ENCODE data around the gene INKA2. TPM values are rescaled to one million over a fixed set of nuclear protein-coding genes. Genes with fewer than 3 reads are reported as not detected.

INKA2 gene
- total RNA-seq, 2 donors from 2014 or later: 2.0 to 3.8 TPM

GRCh38 chr1:111709986-111710385, 29.2 kb downstream of the INKA2 start:
- Mint-ChIP-seq H3K27me3 (no peaks in the 10 kb centered on the region), H3K4me1 (peaks cover 12% of the 10 kb centered on the region), H3K9me3 (no peaks in the 10 kb centered on the region), H3K4me3 (peak overlapping the region; percentile 21), H3K36me3 (ENCODE audit: low read depth) (peaks cover 85% of the 10 kb centered on the region), H3K27ac (peak overlapping the region; percentile 75)
- ATAC-seq (replicated peaks): peak; percentile 80

GRCh38 chr1:111707906-111708305, 31.3 kb downstream of the INKA2 start:
- ATAC-seq (replicated peaks): no peak
- H3K9me3 Mint-ChIP-seq: no peaks in the 10 kb centered on the region
- peak overlapping the region; percentile 60 for H3K27ac Mint-ChIP-seq
- H3K36me3 Mint-ChIP-seq (ENCODE audit: low read depth): peaks cover 98% of the 10 kb centered on the region
- no peak overlapping the region for H3K4me3 Mint-ChIP-seq
- peaks cover 17% of the 10 kb centered on the region for H3K4me1 Mint-ChIP-seq
- no peaks in the 10 kb centered on the region for H3K27me3 Mint-ChIP-seq

GRCh38 chr1:111706921-111707320, 32.3 kb downstream of the INKA2 start:
- H3K36me3 Mint-ChIP-seq (ENCODE audit: low read depth): peaks cover 100% of the 10 kb centered on the region
- no peak overlapping the region for H3K4me3 Mint-ChIP-seq
- peak overlapping the region; percentile 60 for H3K27ac Mint-ChIP-seq
- H3K27me3 Mint-ChIP-seq: no peaks in the 10 kb centered on the region
- no peak for ATAC-seq (replicated peaks)
- peaks cover 17% of the 10 kb centered on the region for H3K4me1 Mint-ChIP-seq
- H3K9me3 Mint-ChIP-seq: no peaks in the 10 kb centered on the region

GRCh38 chr1:111705841-111706240, 33.4 kb downstream of the INKA2 start:
- Mint-ChIP-seq H3K4me1 (peaks cover 25% of the 10 kb centered on the region), H3K9me3 (no peaks in the 10 kb centered on the region), H3K36me3 (ENCODE audit: low read depth) (peaks cover 100% of the 10 kb centered on the region), H3K27ac (peak overlapping the region; percentile 70), H3K4me3 (no peak overlapping the region), H3K27me3 (no peaks in the 10 kb centered on the region)
- ATAC-seq (replicated peaks): no peak

GRCh38 chr1:111704776-111705175, 34.4 kb downstream of the INKA2 start:
- Mint-ChIP-seq H3K27me3 (no peaks in the 10 kb centered on the region), H3K36me3 (ENCODE audit: low read depth) (peaks cover 100% of the 10 kb centered on the region), H3K4me3 (no peak overlapping the region), H3K4me1 (peaks cover 33% of the 10 kb centered on the region), H3K27ac (no peak overlapping the region), H3K9me3 (no peaks in the 10 kb centered on the region)
- peak; percentile 89 for ATAC-seq (replicated peaks)

- ATAC-seq (replicated peaks): no peak
- H3K4me3 Mint-ChIP-seq: no peak overlapping the region
- peaks cover 100% of the 10 kb centered on the region for H3K36me3 Mint-ChIP-seq (ENCODE audit: low read depth)
- H3K4me1 Mint-ChIP-seq: peaks cover 31% of the 10 kb centered on the region
- H3K27ac Mint-ChIP-seq: peak overlapping the region; percentile 69
- H3K9me3 Mint-ChIP-seq: no peaks in the 10 kb centered on the region
- no peaks in the 10 kb centered on the region for H3K27me3 Mint-ChIP-seq
Observed at GRCh38 chr1:111704240-111704639, 35.0 kb downstream of the INKA2 start.

GRCh38 chr1:111702504-111703050, 36.6 kb downstream of the INKA2 start:
- Mint-ChIP-seq H3K27me3 (no peaks in the 10 kb centered on the region), H3K4me1 (peaks cover 31% of the 10 kb centered on the region), H3K36me3 (ENCODE audit: low read depth) (peaks cover 100% of the 10 kb centered on the region), H3K4me3 (no peak overlapping the region), H3K27ac (no peak overlapping the region), H3K9me3 (no peaks in the 10 kb centered on the region)
- ATAC-seq (replicated peaks): no peak

GRCh38 chr1:111699268-111699667, 39.9 kb downstream of the INKA2 start:
- Mint-ChIP-seq H3K27ac (peak overlapping the region; percentile 77), H3K9me3 (no peaks in the 10 kb centered on the region), H3K36me3 (ENCODE audit: low read depth) (peaks cover 98% of the 10 kb centered on the region), H3K4me1 (peaks cover 25% of the 10 kb centered on the region), H3K4me3 (no peak overlapping the region), H3K27me3 (no peaks in the 10 kb centered on the region)
- ATAC-seq (replicated peaks): no peak

GRCh38 chr1:111696330-111696729, 42.9 kb downstream of the INKA2 start:
- H3K4me1 Mint-ChIP-seq: peaks cover 33% of the 10 kb centered on the region
- H3K27ac Mint-ChIP-seq: no peak overlapping the region
- no peak for ATAC-seq (replicated peaks)
- peaks cover 98% of the 10 kb centered on the region for H3K36me3 Mint-ChIP-seq (ENCODE audit: low read depth)
- no peaks in the 10 kb centered on the region for H3K9me3 Mint-ChIP-seq
- no peaks in the 10 kb centered on the region for H3K27me3 Mint-ChIP-seq
- no peak overlapping the region for H3K4me3 Mint-ChIP-seq

GRCh38 chr1:111695801-111696200, 43.4 kb downstream of the INKA2 start:
- no peak overlapping the region for H3K4me3 Mint-ChIP-seq
- H3K27ac Mint-ChIP-seq: no peak overlapping the region
- H3K27me3 Mint-ChIP-seq: no peaks in the 10 kb centered on the region
- H3K9me3 Mint-ChIP-seq: no peaks in the 10 kb centered on the region
- peaks cover 98% of the 10 kb centered on the region for H3K36me3 Mint-ChIP-seq (ENCODE audit: low read depth)
- ATAC-seq (replicated peaks): no peak
- peaks cover 28% of the 10 kb centered on the region for H3K4me1 Mint-ChIP-seq

- no peak overlapping the region for H3K4me3 Mint-ChIP-seq
- peaks cover 30% of the 10 kb centered on the region for H3K4me1 Mint-ChIP-seq
- no peaks in the 10 kb centered on the region for H3K27me3 Mint-ChIP-seq
- H3K9me3 Mint-ChIP-seq: no peaks in the 10 kb centered on the region
- ATAC-seq (replicated peaks): no peak
- no peak overlapping the region for H3K27ac Mint-ChIP-seq
- H3K36me3 Mint-ChIP-seq (ENCODE audit: low read depth): peaks cover 97% of the 10 kb centered on the region
Observed at GRCh38 chr1:111691886-111692285, 47.3 kb downstream of the INKA2 start.

GRCh38 chr1:111690306-111690617, 48.9 kb downstream of the INKA2 start:
- Mint-ChIP-seq H3K36me3 (ENCODE audit: low read depth) (peaks cover 83% of the 10 kb centered on the region), H3K9me3 (no peaks in the 10 kb centered on the region), H3K4me1 (peaks cover 37% of the 10 kb centered on the region), H3K27ac (no peak overlapping the region), H3K27me3 (no peaks in the 10 kb centered on the region), H3K4me3 (no peak overlapping the region)
- ATAC-seq (replicated peaks): no peak

Other genes starting within 250 kb of the INKA2 start
- not detected for gene ADORA3, start 235.8 kb downstream of the INKA2 start, total RNA-seq
- gene TMIGD3, start 235.8 kb downstream of the INKA2 start, total RNA-seq: under 1 TPM in 1 of 2 donors, not detected in 1; 0.41 TPM
- gene RAP1A, start 119.6 kb downstream of the INKA2 start, total RNA-seq: 100 to 1,000 TPM; 155 to 209 TPM
- gene DDX20, start 16.5 kb upstream of the INKA2 start, total RNA-seq: 10 to 100 TPM in 1 of 2 donors, 1 to 10 TPM in 1; 9.0 to 22.5 TPM

Measured in activated T-helper 17 cell treated with anti-CD3 and anti-CD28 coated beads, Interleukin-2, amount 50 U/mL, for 72 hours (primary cell).